Endothelial cell of hepatic sinusoid (primary cell): ENCODE measurements around the gene IL26.
"Not testable (repeated sequence)": the region's sequence is repeated elsewhere in the genome, so short reads cannot be mapped to it uniquely, and the experiment has no call there.

ENCODE experiments used
- in situ Hi-C: cut with HindIII; loops from 2 replicates; pipeline ENCODE4 v1.10.0; 2017; ENCODE audit warnings: low sequenced_read_pairs

The IL26 gene

DNA sequence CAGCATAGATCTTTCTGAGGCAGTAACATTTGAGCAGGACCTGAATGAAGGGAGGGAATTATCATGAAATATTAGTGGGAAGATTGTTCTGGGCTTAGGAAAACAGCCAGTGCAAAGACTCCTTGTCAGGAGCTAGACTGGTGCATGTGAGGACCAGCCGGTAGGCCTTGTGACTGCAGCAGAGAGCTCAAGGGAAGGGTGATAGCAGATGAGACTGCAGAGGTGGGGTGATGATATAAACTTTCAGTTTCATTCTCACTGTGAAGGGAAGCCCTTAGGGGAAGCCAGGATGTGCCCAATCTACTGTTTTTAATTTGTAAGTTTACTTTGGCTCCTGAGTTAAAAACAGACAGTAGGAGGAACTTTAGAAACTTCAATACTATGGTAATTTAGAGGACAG, 15.4 kb upstream of the IL26 start:
- in situ Hi-C loops: no loop called here

DNA sequence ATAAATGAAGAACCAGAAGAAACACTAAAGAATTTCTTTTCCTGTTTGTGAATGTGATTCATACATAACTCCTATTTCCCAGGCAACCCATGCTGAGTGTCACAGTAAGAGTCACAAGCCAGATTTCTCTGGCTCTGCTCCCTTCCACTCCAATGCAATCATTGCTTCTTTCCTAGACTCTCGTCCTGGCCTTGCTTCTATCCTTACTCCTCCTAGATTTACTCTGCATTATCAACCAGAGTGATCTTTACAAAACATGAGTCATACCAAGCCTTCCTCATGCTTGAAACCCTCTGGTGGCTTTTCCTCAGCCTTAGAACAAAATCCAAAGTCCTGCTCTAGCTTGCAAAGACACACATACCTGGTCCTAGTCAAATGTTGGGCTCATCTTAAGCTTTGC, 14.5 kb upstream of the IL26 start:
- in situ Hi-C loops: no loop called here

DNA sequence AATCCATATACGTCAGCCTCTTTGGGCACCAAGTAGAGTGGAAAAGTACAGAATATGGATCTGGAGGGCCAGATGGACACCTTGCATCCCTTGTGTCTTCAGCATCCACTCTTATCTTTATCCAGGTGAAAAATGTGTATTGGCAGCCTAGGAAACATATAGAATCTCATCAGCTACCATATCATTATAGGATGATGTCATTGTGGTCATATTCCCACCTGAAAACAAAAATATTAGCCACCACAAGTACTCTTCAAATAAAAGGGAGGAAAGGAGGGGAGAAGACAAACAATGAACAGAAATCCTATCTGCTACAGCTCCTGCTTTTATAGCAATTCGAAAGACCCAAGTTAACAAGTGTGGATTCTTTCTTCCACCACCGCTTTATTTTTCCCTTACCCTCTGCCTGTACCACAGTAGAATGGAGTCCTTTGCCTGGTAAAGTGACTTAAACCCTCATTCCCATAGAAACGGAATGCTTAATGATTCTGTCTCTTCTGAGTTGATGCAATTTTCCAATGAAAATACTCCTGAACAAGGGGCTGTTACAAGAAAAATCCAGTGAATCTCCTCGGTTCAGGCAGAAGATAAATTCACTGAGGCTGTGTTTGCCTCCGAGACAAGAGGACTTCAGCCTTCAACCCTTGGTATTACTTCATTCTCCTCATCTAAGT, 13.8 kb upstream of the IL26 start:
- in situ Hi-C loops: no loop called here

DNA sequence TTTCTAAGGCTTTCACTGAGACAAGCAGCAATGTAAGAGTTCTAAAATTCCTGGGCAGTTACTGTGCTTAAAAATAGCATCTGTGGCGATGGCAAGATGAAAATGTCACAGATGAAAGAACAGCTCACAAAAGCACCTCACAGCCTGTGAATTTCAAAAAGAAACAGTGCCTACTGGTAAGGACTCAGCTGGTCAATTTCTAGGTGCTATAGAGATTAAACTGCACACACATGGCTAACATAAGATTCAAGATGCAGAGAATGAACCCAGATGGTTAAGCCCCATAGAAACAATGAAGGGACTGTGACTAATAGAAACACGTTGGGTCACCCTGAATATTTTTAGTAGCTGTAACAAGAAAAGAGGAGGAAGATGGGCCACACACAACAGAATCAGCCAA, 12.0 kb upstream of the IL26 start:
- in situ Hi-C loops: no loop called here

DNA sequence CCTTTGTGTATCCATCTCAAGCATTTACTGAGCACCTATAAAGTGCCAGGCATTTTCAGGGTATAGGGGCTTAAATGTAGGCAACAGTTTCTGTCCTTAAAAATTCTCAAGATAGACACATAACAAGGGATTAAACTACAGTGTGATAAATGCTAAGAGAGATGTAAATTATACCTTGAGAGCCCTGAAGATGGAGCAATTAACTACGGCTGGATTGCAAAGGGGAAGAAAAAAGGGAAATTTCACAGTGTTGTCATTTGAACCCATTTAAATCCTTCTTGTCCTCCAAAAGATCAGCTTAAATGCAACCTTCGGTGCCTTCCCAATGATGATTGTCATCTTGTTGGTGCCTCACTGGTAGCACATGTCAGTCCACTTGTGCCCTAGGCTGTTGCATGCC, 11.5 kb upstream of the IL26 start:
- in situ Hi-C loops: no loop called here

DNA sequence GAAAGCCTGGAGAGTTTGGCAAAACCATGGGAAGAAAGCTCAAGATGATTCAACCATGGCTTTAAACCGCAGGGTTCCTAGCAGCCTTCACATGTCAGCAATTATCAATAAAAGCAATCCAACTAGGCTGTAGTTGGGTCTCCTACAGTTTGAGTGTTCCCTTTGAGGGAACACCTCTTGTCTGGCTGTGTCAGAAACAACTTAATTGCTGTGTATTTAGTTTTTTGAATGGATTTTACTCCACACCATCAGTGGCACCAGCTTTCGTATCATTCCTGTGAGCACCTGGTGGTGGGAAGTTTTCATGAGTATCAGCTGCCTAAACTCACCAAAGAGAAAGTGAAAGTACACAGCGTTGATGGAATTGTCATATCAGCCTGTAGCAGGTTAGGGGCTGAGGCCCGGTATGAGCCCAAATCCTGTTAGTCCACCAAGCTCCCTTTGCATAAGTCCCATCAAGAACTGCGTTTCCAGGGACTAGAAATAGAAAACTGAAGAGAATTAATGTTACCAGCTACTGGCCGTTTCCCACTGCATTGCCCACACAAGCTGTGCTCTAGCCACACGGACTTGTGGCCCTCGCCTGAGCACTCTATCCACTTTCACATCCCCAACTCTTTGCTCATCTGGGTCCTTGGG, 10.9 kb upstream of the IL26 start:
- in situ Hi-C loops: no loop called here

DNA sequence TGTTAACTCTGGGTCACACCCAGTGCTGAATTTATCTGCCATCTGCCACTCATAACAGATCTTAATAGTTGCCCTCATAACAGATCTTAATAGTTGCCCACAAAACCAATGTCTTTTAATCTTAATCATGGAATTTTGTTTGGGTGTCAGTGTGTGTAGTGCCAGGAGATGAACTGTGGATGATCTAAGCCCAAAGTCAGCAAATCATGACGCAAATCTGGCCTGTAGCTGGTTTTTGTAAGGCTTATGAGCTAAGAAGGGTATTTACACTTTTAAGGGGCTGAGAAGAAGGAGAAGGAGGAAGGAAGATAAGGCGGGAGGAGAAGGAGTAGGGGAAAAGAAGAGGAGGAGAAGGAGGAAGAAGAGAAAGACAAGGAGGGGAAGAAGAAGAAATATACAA, 10.0 kb upstream of the IL26 start:
- in situ Hi-C loops: no loop called here

DNA sequence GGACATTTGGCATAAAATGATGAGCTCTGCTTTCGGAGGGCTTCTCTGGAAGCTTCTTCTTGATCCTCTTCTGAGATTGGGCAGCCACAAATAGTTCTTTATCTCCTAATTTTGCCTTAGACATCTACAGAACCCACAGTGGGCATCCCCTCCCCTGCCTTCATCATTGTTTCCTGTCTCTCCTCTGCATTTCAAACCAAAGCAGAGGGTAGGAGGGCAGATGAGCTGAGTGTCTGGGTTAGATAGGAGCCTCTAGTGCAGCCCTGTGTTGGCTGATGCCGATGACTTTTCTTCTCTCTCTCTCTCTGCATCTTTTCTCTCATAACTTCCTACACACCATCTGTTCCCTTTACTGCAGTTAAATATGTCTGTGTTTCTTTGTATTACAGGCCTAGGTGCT, 8.5 kb upstream of the IL26 start:
- in situ Hi-C loops: loop anchor here (5.0 kb wide), 1 partner anchor 93 kb away; no protein-coding TSS in a partner anchor

DNA sequence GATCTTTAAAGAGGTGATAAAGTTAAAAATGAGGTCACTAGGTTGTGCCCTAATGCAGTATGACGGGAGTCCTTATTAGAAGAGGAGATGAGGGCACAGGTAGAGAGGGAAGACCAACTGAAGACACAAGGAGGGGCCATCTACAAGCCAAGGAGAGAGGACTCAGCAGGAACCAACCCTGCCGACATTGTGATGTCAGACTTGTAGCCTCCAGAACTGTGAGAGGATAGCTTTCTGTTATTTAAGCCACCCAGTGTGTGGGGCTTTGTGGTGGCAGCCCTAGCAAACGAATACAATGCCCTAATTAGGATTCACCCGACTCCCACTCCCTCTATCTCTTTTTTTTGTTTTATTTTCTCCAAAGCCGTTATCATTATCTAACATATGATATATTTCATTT, 7.9 kb upstream of the IL26 start:
- in situ Hi-C loops: loop anchor here (5.0 kb wide), 1 partner anchor 94 kb away; no protein-coding TSS in a partner anchor

DNA sequence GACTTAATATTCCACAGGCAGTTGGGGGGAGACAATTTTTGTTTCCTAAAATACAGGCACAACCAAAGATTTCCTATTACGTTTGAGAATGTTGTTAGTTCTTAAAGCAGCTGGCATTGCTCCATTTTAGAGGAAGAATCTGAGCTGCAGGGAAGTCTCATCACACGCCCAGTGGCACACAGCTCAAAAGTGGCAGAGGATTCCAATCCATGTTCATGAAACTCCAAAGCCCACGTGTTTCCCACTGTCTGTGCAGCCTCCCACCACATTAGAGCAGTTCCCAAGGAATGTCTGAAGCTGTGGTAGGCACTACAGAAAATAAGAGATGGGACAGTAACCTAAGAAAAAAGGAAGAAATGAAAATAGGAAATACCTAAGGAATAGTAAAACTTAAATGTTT, 6.1 kb upstream of the IL26 start:
- in situ Hi-C loops: loop anchor here (5.0 kb wide), 1 partner anchor 96 kb away; no protein-coding TSS in a partner anchor

DNA sequence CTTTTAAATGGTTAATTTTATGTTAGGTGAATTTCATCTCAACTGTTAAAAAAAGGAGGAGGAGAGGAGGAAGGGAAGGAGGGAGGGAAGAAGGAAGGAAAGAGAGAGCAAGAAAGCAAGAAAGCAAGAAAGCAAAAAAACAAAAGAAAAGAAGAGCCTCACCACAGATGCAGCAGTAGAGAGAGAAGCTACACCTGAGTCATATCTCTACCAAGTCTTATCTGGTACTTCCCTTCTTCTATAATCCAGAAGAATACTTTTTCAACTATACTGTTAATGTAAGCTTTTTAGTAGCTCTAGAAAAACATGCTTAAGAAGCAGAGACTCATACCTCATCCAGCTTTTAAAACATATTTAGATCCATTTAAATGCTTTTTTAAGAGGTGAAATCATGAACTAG, 5.6 kb upstream of the IL26 start:
- in situ Hi-C loops: loop anchor here (5.0 kb wide), 1 partner anchor 96 kb away; no protein-coding TSS in a partner anchor

DNA sequence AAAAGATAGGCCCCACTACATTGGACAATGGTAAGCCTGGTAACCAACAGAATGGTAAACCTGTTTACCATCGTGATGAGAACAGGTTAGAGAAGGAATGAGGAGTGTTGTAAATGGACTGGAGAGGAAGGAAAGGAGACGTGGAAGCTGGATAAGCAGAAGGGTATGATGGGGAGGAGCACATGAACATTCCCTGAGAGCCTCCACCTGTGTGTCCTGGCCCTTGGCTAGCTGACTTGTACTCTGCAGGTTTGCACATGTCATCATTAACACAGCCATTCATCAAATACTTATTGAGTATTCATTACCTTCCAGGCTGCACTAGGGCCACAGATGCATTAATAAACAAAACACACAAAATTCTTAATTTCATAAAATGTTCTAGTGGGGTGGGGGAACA, 4.3 kb upstream of the IL26 start:
- in situ Hi-C loops: loop anchor here (5.0 kb wide), 1 partner anchor 97 kb away; no protein-coding TSS in a partner anchor

DNA sequence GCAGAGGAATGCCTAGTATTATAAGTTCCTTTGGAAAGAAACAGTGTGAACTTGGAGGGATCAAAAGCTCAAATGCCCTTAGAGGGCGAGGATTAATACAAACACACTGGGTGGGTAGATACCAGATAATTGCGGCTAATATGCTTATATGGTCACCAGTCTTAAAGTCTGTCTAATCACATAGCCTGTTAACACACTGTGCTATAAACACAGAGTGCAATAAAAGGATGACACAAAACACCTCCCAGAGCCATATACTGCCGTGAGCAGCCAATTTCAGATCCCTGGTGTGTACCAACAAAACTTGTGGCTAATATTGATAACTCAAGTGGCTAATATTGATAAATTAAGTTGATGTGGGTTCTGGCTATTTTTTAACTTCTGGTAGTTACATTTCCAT, 1.7 kb upstream of the IL26 start:
- in situ Hi-C loops: no loop called here

DNA sequence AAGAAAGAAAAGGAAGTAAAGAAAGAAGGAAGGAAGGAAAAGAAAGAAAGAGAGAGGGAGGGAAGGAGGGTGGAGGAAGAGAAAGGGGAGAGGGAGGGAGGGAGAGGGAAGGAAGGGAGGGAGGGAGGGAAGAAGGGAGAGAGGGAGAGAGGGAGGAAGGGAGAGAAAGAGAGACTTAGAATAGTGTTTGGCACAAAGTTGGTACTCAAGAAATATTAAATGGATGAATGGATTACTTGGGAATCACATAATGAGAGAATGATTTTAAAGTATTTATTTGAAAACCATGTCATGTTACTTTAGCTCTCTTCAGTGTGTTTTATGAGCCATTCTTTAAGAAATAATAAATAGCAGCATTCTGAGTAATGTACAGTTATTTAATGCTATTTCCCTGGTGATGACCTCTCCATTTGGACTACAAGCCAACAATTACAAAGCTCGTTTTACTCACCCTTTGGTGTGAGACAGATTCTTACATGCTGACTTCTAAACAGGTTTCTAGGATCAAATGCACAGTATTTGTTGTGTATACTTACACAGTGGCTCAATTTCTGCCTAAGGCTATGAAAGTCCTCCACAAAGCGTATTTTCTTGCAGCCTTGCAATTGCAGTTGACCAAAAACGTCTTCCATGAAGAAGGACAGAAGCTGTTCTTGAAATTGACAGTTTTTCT, 861 bp downstream of the IL26 start:
- in situ Hi-C loops: no loop called here

DNA sequence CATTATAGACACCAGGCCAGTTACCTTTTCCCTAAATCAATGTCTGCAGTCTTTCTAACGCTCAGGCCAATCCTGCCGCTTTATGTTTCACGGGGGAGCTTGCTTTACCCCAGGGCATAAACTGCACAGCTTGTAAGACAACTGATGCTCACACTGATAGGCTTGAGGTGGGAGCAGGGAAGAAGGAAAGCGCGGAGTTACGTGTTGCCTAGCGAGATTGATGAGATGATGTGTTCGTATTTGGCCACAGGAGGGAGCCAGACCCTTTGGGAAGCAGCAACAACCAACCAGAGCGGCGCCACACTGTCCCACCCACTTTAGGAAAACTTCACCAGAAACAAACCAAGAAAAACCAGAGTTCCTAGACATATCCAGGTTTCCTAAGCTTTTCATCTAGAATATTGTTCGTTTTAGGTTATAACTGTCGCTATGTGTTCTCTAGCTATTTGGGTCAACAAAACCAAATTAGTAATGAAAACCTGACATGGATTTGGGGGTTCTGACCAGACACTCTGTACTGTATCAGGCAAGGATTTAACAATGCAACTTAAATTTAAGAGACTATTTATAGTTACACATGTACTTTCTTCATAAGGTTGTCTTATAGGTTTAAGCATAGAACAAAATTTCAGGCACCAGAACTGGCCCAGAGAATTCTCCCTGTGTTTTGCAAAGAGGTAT, 2.4 kb downstream of the IL26 start:
- in situ Hi-C loops: no loop called here

DNA sequence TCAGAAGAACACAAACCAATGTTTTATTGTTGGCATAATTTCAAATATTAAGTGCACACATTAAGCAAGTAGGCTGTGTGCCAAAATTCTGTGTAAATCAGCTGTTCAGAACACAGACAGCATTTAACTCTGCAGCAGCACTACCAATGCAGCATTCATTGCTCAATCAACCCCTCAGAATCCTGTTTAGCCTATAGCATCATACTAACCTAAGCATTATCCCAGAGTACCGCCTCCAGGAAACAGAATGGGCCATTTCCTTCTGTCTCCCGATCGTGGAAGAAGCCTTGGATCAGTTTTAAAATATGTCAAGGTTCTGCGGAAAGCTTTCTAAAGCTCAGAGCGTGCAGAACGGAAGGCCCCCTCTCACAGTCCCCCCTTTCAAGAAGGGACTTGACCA, 3.3 kb downstream of the IL26 start:
- in situ Hi-C loops: no loop called here

DNA sequence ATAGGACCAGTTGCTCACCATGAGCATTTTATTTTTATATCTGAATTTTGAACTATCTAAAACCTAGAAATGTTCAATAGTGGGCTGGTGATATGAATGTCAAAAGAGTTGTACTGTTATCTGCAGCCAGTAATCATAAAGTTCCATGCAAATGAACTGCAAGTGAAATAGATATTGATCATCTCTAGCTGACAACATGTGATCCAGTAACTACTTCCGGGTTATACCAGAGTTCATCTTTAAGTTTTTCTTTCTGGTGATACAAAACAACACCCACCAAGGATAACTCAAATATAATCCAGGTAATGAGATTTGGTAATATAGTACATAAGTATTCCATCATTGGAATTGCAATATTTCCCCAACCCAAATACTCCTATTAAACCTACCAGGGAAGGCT, 4.1 kb downstream of the IL26 start:
- in situ Hi-C loops: no loop called here

DNA sequence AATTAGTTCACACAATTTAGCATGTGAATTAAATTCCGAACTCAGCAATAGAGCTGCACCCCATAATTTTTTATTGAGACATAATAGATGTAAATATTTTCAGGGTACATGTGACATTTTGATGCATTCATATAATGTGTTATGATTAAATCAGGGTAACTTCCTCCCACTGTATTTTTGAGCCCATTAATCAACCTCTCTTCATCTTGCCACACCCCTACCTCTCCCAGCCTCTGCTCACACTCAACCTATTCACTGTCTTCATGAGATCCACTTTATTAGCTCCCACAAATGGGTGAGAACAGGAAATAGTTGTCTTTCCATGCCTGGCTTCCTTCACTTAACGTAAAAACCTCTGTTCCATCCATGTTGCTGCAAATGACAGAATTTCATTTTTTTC, 14.7 kb downstream of the IL26 start:
- in situ Hi-C loops: no loop called here

DNA sequence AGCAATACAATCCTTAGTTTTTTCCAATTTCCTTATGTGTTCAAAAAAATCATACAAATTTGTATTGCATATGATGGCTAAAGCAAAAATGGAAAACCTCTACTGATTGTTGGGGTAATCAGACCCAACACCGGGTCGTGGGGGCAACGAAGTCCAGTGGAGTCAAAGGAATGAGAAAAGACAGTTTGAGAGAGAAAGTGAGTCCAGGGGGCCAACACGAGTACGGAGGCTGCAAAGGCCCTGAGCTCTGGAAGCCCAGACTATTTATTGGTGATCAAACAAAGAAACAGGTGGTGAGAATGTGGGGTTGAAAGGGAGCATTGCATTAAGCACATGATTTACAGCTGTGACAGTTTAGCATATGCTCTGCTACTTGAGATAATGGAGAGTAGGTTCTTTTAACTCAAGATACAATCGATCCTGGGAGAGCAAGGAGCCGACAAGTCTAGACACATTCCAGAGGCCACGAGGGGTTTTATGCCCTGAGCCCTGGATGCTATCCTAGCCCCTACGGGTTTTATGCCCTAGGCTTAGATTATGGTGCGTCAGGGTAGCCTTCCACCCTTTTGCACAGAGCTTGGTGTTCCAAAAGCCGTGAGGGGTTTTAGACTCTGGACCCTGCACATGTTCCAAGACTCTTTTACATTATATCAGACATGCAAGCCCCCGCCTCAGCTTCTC, 16.4 kb downstream of the IL26 start:
- in situ Hi-C loops: not testable (repeated sequence)

DNA sequence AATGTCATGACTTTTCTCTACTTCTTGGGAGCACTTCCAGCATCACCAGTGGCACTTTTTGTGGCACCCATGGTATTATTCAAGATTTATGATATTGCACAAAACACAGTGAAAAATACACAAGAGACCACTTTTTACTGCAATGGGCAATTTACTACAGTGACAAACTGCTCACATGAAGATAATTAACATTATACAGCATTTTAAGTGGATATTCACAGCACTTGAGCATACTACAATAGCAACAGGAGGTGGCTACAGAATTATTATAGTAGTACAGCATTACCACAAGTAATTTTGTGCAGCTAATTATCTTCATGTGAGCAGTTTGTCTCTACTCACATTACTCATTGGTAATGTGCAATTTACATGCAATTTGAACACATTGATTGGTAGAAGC, 18.3 kb downstream of the IL26 start:
- in situ Hi-C loops: no loop called here

DNA sequence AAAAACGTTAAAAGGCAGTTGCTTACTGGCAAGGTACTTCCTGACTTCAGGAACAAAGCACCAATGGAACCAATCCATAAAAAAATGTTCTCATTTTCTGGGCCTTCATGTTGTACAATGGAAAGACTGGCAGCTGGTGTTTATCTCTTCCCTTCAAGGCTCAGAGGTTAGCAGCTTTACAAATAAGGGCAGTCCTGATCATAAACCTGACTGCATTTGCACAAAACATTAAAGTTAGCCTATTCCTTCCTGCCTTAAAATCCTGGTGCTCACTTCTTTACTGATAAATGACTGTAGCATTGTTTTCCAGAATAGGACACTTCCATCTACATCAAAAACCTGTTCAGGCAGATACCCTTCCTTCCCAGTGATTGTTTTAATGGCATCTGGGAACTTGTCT, 19.2 kb downstream of the IL26 start:
- in situ Hi-C loops: no loop called here
